WTC11 (cell line): ENCODE measurements around the gene RIPOR3. TPM values are rescaled to one million over a fixed set of nuclear protein-coding genes. Genes with fewer than 3 reads are reported as not detected.

Source experiments
- ATAC-seq: fragments of 200-7000 bp; cut with Tn5 transposase; 2 replicates; pipeline ENCODE4 v1.10.0; 2021; ENCODE audit warnings: mild to moderate bottlenecking, moderate library complexity
- Bru-seq: library from RNA; stranded (reverse); fragments of 400-500 nt; gene quantifications from one replicate; lab custom pipeline; 2021; lab: Mats Ljungman, UMichigan
- CTCF ChIA-PET: fragments of 300-600 bp; sonication (Branson Sonifier 250); formaldehyde crosslinking; loops from one replicate; lab custom pipeline; 2021; ENCODE audit warnings: antibody characterized with exemption; lab: Charles Lee
- POLR2A ChIA-PET: fragments of 350-600 bp; sonication (Branson Sonifier 250); formaldehyde crosslinking; loops from one replicate; lab custom pipeline; 2021; ENCODE audit warnings: antibody characterized with exemption; lab: Charles Lee
- DNase-seq: peaks from one replicate; pipeline ENCODE4 v3.0.0; 2021; ENCODE audit warnings: low spot score
- H3K27ac Mint-ChIP-seq: 2 replicates; pipeline ENCODE4 v1.8.0; 2021; ENCODE audit warnings: mixed read lengths
- H3K27me3 Mint-ChIP-seq: 2 replicates; pipeline ENCODE4 v1.8.0; 2021; ENCODE audit warnings: low read depth, mild to moderate bottlenecking, moderate library complexity, mixed read lengths
- H3K36me3 Mint-ChIP-seq: 2 replicates; pipeline ENCODE4 v1.8.0; 2021; ENCODE audit warnings: mixed read lengths
- H3K4me1 Mint-ChIP-seq: 2 replicates; pipeline ENCODE4 v1.8.0; 2022; ENCODE audit warnings: mixed read lengths
- H3K4me3 Mint-ChIP-seq: 2 replicates; pipeline ENCODE4 v1.8.0; 2021; ENCODE audit warnings: mild to moderate bottlenecking, moderate library complexity, mixed read lengths
- H3K9me3 Mint-ChIP-seq: 2 replicates; pipeline ENCODE4 v1.8.0; 2021; ENCODE audit warnings: mixed read lengths
- EMX1 ChIP-seq: fragments of 250-450 bp; sonication (Bioruptor Pico); IDR thresholded peaks from 2 replicates; pipeline ENCODE4 v1.8.0; 2021; ENCODE audit warnings: mild to moderate bottlenecking
- ETV6 ChIP-seq: sonication (generic); formaldehyde crosslinking; IDR thresholded peaks from 2 replicates; pipeline ENCODE4 v1.8.1; 2022; ENCODE audit warnings: mild to moderate bottlenecking, missing genetic modification reagents
- FOXP1 ChIP-seq: sonication (generic); formaldehyde crosslinking; IDR thresholded peaks from 2 replicates; pipeline ENCODE4 v1.8.0; 2022; ENCODE audit warnings: missing genetic modification reagents, mild to moderate bottlenecking, moderate library complexity, borderline replicate concordance
- GTF2I ChIP-seq: fragments of 250-450 bp; sonication (Bioruptor Pico); conservative IDR thresholded peaks from 2 replicates; pipeline ENCODE4 v1.4.0; 2021; ENCODE audit warnings: mild to moderate bottlenecking
- KAT7 ChIP-seq: sonication (generic); formaldehyde crosslinking; IDR thresholded peaks from 2 replicates; pipeline ENCODE4 v1.8.1; 2023; ENCODE audit warnings: missing genetic modification reagents, mild to moderate bottlenecking, borderline replicate concordance
- NFE2L1 ChIP-seq: sonication (generic); formaldehyde crosslinking; IDR thresholded peaks from 2 replicates; pipeline ENCODE4 v1.8.1; 2023; ENCODE audit warnings: missing genetic modification reagents
- RELA ChIP-seq: sonication (generic); formaldehyde crosslinking; IDR thresholded peaks from 2 replicates; pipeline ENCODE4 v1.8.1; 2022; ENCODE audit warnings: missing genetic modification reagents, mild to moderate bottlenecking, borderline replicate concordance
- TEAD1 ChIP-seq: sonication (generic); formaldehyde crosslinking; IDR thresholded peaks from 2 replicates; pipeline ENCODE4 v1.8.0; 2022; ENCODE audit warnings: mild to moderate bottlenecking, missing genetic modification reagents
- TP53 ChIP-seq: sonication (generic); formaldehyde crosslinking; IDR thresholded peaks from 2 replicates; pipeline ENCODE4 v1.8.1; 2023; ENCODE audit warnings: mild to moderate bottlenecking, missing genetic modification reagents
- ZNF121 ChIP-seq: sonication (generic); formaldehyde crosslinking; IDR thresholded peaks from 2 replicates; pipeline ENCODE4 v1.8.0; 2023; ENCODE audit warnings: missing genetic modification reagents
- ZNF317 ChIP-seq: sonication (generic); formaldehyde crosslinking; IDR thresholded peaks from 2 replicates; pipeline ENCODE4 v1.8.1; 2023; ENCODE audit warnings: low read depth, mild to moderate bottlenecking, moderate library complexity, missing genetic modification reagents, borderline replicate concordance
- ZNF671 ChIP-seq: fragments of 250-450 bp; sonication (Bioruptor Pico); IDR thresholded peaks from 2 replicates; pipeline ENCODE4 v1.8.0; 2021; ENCODE audit warnings: mild to moderate bottlenecking
- long read RNA-seq, 3 experiments: library from RNA in 1 of 3; library from capped mRNA in 1 of 3; library from polyadenylated mRNA in 1 of 3; unstranded in 2 of 3; stranded (forward) in 1 of 3; transcript quantifications; one replicate each; pipeline ENCODE4 v2.0.0, GENCODE V29; 2021
- total RNA-seq: library from RNA; stranded (reverse); gene quantifications from 3 replicates; pipeline ENCODE4 v1.2.3, GENCODE V29; 2021
- TF ChIP-seq, protein P1 (sequence below): sonication (generic); formaldehyde crosslinking; IDR thresholded peaks from 2 replicates; pipeline ENCODE4 v1.8.0; 2022; ENCODE audit warnings: mild to moderate bottlenecking, missing genetic modification reagents
- TF ChIP-seq, protein P2 (sequence below): fragments of 250-450 bp; sonication (Bioruptor Pico); IDR thresholded peaks from 2 replicates; pipeline ENCODE4 v1.9.0; 2021; ENCODE audit warnings: mild to moderate bottlenecking, borderline replicate concordance
- TF ChIP-seq, protein P3 (sequence below): sonication (generic); formaldehyde crosslinking; IDR thresholded peaks from 2 replicates; pipeline ENCODE4 v1.8.0; 2022; ENCODE audit warnings: mild to moderate bottlenecking, missing genetic modification reagents

RIPOR3 gene, protein sequence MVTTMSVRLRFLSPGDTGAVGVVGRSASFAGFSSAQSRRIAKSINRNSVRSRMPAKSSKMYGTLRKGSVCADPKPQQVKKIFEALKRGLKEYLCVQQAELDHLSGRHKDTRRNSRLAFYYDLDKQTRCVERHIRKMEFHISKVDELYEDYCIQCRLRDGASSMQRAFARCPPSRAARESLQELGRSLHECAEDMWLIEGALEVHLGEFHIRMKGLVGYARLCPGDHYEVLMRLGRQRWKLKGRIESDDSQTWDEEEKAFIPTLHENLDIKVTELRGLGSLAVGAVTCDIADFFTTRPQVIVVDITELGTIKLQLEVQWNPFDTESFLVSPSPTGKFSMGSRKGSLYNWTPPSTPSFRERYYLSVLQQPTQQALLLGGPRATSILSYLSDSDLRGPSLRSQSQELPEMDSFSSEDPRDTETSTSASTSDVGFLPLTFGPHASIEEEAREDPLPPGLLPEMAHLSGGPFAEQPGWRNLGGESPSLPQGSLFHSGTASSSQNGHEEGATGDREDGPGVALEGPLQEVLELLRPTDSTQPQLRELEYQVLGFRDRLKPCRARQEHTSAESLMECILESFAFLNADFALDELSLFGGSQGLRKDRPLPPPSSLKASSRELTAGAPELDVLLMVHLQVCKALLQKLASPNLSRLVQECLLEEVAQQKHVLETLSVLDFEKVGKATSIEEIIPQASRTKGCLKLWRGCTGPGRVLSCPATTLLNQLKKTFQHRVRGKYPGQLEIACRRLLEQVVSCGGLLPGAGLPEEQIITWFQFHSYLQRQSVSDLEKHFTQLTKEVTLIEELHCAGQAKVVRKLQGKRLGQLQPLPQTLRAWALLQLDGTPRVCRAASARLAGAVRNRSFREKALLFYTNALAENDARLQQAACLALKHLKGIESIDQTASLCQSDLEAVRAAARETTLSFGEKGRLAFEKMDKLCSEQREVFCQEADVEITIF
- total RNA-seq (5.4 to 6.5 TPM (median 6.0 TPM) in 3 replicates), Bru-seq, nascent RNA (percentile 35 among the genes with signal in this experiment)
- long read RNA-seq, experiment 1, full-length matches to known transcripts, result 1 of 10 reads
- long read RNA-seq, experiment 1, partial matches to known transcripts, result 3 of 10 reads
- long read RNA-seq, experiment 1, other reads (novel, unspliced or antisense), result 6 of 10 reads
- long read RNA-seq, experiment 2, partial matches to known transcripts, result 2 of 3 reads
- long read RNA-seq, experiment 2, other reads (novel, unspliced or antisense), result 1 of 3 reads
- long read RNA-seq, experiment 3, result 0 reads

DNA sequence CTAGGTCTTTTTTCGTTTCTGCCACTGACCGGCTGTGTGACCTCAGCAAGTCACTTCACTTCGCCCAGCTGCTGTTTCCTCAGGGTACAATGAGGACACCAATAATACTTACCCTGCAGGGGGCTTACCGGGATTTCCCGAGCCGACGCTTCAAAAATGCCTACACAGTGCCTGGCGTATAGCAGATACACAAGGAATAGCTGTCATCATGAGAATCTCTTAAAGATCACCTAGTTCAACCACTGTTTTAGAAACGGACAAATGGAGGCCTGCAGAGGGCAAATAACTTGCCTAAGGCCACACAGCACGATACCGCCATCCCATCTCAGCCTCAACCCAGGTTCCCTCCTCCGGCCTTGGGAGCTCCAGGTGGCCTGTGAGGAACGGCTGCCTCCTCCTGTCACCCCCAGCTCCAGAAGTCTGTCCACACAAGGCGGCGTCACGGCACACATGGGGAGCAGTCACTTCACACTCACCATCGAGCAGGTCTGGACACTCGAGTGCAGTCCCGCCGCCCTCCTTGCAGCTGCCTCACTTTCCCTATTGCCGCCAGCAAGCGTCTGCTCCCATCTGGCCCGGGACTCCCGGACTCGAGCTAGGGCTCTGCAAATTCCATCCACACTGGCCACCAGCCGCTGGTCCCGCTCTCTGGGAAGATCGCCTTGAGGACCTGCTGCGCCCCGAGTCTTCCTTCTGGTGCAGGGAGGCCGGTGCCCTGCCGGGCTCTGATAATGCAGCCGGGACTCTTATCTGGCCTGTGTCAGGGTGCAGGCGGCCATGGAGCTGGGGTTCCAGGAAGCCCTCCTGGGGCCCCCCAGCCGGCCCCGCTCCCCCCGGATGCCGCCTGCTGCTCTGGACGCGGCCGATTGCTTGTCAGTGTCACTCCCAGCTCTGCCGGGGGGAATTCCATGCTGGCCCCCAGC lies at the start of gene RIPOR3:
Gene RIPOR3 (minus strand): TSS at position 893 of the 923 bp plus-strand sequence. CDS start 414 bp downstream, at position 479.
- Mint-ChIP-seq H3K27me3 (no peaks in the 10 kb centered on the region), H3K9me3 (no peaks in the 10 kb centered on the region), H3K4me3 (peak within 1 kb of the TSS; percentile 78), H3K27ac (peak within 1 kb of the TSS; percentile 94), H3K36me3 (no peaks in the 10 kb centered on the region), H3K4me1 (peaks cover 53% of the 10 kb centered on the region)
- peak; percentile 46 for ATAC-seq
- peak; percentile 49 for DNase-seq
- ChIA-PET POLR2A (no interaction called here), CTCF (interaction anchor here (0.6 to 4.5 kb wide), 15 partner anchors 9 to 218 kb away, joined by 3 to 28 read pairs (median 5); partner anchors contain the start of gene BCAS4)
- TF ChIP-seq RELA, result no peak
- TF ChIP-seq, protein P1, sequence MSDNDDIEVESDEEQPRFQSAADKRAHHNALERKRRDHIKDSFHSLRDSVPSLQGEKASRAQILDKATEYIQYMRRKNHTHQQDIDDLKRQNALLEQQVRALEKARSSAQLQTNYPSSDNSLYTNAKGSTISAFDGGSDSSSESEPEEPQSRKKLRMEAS (CRISPR knock-in tag), result peak; percentile 47; the same call in 1 of the 2 replicates
- no peak for TF ChIP-seq TEAD1
- no peak; the same call in 1 of the 2 replicates for TF ChIP-seq KAT7 (CRISPR knock-in tag)
- no peak for TF ChIP-seq EMX1 (CRISPR knock-in tag)

DNA sequence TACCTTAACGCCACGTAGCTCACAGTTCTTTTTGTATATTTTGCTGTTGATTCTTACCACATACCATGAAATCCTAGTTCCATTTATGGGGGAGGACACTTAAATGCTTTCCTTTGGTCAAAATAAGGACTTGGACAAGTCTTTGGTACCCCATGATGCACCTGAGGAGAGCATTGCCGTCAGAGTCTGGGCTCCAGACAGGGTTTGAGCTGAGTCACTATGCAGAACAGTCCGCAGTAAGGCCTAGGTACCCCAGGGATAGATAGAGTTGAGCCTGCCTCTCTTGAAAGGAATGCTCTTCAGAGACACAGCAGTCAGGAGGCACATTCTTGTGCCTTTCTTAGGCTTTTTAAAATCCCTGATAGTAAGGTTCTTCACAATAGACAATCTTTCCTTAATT lies 46.0 kb upstream of the RIPOR3 start:
- Mint-ChIP-seq H3K27me3 (no peaks in the 10 kb centered on the region), H3K4me3 (no peak overlapping the region), H3K9me3 (no peaks in the 10 kb centered on the region), H3K36me3 (peaks cover 18% of the 10 kb centered on the region), H3K27ac (peak overlapping the region; percentile 94), H3K4me1 (peaks cover 62% of the 10 kb centered on the region)
- ChIA-PET CTCF (interaction anchor here (0.6 to 1.8 kb wide), 12 partner anchors 12 to 111 kb away, joined by 3 to 13 read pairs (median 4); partner anchors contain the start of gene BCAS4), POLR2A (interaction anchor here (1.2 kb wide), 1 partner anchor 56 kb away, joined by 10 read pairs; no protein-coding TSS in a partner anchor)
- ATAC-seq (peak; percentile 93), DNase-seq (peak; percentile 22)
- TF ChIP-seq ZNF671 (CRISPR knock-in tag), result no peak
- 0 out of 2 replicates have a peak, but pooled peaks have one; percentile 38 for TF ChIP-seq NFE2L1 (CRISPR knock-in tag)

DNA sequence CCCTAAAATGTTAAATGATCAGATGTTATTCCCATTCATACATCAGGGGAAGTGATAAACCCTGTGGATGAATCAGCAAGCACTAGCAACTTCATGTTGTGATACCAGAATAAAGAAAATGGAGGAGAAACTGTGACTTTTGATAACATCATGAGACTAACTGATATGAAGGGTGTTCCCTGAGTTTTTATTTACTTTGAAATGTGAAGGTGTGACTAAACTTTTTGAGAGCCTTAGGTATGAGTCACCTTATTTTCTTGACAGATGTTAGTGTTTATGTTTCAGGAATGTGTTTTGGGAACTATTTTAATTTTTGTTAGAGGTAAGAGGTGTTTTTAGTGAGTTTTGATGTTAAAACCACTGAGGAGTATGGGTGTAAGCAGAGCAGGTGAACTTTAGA lies 44.5 kb upstream of the RIPOR3 start:
- POLR2A ChIA-PET, result no interaction called here
- Mint-ChIP-seq H3K36me3 (peaks cover 14% of the 10 kb centered on the region), H3K27me3 (no peaks in the 10 kb centered on the region), H3K27ac (peak overlapping the region; percentile 86), H3K9me3 (no peaks in the 10 kb centered on the region), H3K4me1 (peaks cover 52% of the 10 kb centered on the region), H3K4me3 (no peak overlapping the region)
- DNase-seq (no peak), ATAC-seq (no peak)
- CTCF ChIA-PET, result interaction anchor here (2.3 kb wide), 1 partner anchor 55 kb away, joined by 6 read pairs; no protein-coding TSS in a partner anchor
- TF ChIP-seq GTF2I (CRISPR knock-in tag) (no peak), ZNF317 (no peak), TP53 (CRISPR knock-in tag) (no peak), FOXP1 (CRISPR knock-in tag) (no peak), ZNF121 (CRISPR knock-in tag) (no peak), ETV6 (no peak)
- TF ChIP-seq, protein P2, sequence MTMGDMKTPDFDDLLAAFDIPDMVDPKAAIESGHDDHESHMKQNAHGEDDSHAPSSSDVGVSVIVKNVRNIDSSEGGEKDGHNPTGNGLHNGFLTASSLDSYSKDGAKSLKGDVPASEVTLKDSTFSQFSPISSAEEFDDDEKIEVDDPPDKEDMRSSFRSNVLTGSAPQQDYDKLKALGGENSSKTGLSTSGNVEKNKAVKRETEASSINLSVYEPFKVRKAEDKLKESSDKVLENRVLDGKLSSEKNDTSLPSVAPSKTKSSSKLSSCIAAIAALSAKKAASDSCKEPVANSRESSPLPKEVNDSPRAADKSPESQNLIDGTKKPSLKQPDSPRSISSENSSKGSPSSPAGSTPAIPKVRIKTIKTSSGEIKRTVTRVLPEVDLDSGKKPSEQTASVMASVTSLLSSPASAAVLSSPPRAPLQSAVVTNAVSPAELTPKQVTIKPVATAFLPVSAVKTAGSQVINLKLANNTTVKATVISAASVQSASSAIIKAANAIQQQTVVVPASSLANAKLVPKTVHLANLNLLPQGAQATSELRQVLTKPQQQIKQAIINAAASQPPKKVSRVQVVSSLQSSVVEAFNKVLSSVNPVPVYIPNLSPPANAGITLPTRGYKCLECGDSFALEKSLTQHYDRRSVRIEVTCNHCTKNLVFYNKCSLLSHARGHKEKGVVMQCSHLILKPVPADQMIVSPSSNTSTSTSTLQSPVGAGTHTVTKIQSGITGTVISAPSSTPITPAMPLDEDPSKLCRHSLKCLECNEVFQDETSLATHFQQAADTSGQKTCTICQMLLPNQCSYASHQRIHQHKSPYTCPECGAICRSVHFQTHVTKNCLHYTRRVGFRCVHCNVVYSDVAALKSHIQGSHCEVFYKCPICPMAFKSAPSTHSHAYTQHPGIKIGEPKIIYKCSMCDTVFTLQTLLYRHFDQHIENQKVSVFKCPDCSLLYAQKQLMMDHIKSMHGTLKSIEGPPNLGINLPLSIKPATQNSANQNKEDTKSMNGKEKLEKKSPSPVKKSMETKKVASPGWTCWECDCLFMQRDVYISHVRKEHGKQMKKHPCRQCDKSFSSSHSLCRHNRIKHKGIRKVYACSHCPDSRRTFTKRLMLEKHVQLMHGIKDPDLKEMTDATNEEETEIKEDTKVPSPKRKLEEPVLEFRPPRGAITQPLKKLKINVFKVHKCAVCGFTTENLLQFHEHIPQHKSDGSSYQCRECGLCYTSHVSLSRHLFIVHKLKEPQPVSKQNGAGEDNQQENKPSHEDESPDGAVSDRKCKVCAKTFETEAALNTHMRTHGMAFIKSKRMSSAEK (CRISPR knock-in tag), result no peak
- TF ChIP-seq, protein P3, sequence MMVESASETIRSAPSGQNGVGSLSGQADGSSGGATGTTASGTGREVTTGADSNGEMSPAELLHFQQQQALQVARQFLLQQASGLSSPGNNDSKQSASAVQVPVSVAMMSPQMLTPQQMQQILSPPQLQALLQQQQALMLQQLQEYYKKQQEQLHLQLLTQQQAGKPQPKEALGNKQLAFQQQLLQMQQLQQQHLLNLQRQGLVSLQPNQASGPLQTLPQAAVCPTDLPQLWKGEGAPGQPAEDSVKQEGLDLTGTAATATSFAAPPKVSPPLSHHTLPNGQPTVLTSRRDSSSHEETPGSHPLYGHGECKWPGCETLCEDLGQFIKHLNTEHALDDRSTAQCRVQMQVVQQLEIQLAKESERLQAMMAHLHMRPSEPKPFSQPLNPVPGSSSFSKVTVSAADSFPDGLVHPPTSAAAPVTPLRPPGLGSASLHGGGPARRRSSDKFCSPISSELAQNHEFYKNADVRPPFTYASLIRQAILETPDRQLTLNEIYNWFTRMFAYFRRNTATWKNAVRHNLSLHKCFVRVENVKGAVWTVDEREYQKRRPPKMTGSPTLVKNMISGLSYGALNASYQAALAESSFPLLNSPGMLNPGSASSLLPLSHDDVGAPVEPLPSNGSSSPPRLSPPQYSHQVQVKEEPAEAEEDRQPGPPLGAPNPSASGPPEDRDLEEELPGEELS, result no peak
